ENCODE results near the gene DYNC1I2. TPM values are rescaled to one million over a fixed set of nuclear protein-coding genes. Genes with fewer than 3 reads are reported as not detected.
A peak's percentile ranks its signal among the peaks of the same experiment; 100 is the strongest.

The DYNC1I2 gene
- total RNA-seq, 2 experiments from 2014 or later = 41.5 to 44.1 TPM

DNA sequence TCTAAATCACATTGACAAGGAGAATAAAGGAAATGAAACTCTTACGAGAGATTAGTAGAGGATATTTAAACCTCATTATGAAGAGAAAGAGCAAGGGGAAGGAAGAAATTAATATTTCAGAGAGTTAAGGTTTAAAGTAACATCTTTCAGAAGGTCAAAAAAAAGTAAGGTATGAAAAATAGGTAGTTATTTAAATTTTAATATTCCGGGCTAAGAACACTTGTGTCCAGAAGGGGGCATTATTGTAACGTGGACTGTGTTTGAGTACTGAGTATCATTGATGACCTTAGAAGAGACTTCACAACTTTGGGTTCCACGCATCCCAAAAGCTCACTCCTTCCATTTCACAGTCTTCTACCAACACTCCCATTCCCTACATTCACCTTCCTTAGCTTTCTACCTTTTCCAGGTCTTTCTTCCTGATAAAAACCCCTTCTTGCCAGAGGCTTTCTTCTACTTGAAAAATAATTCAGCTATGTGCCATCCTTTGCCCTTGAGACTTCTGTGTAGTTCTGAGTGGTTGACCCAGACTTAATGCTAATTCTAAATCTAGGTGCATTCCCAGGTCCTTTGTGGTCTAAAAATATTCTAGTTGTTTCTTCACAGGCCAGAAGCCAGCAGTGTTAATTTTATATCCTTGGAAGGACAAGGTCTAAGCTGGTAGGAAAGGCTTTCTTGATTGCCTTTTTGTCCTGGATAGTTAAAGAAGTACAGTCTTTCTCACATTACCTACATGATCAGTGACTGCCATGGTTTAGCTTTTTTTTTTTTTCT lies 16.5 kb downstream of the DYNC1I2 start:
- no peaks in the 10 kb centered on the region for H3K9me3 Mint-ChIP-seq
- no peaks in the 10 kb centered on the region for H3K36me3 Mint-ChIP-seq
- peaks cover 6% of the 10 kb centered on the region for H3K4me1 Mint-ChIP-seq
- no peaks in the 10 kb centered on the region for H3K27me3 Mint-ChIP-seq
- no peak for DNase-seq
- peak overlapping the region; percentile 39 for H3K27ac Mint-ChIP-seq
- H3K4me3 Mint-ChIP-seq = no peak overlapping the region

DNA sequence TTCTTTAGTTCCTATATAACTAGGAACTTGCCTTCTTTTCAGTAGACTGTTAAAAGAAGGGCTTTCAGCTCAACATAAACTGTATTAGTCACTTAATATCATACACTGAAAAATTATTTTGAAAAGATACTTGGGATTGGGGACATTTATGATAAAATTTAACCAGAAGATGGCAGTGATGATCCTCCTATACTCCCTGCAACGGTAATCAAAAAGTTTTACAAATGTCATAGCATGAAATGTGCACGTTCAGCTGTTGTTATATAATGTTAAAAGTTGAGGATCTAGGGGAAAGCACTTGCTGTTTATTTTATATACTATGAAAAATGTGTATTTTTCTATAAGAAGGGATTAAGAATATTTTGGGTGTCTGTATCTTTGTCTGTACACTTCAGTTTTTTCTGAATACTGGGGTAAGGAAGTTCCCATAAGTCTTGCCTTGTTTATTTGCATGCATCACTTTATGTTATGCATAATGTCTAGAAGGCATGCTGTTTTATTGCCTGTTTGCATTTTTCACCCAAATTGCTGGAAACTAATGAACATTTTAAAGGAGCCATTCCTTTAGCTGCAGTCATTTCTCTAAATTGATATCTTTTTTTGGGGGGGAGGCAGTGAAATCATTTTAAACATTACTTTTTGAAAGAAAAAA lies 19.0 kb downstream of the DYNC1I2 start:
- H3K36me3 Mint-ChIP-seq = no peaks in the 10 kb centered on the region
- no peaks in the 10 kb centered on the region for H3K27me3 Mint-ChIP-seq
- H3K27ac Mint-ChIP-seq = no peak overlapping the region
- no peak overlapping the region for H3K4me3 Mint-ChIP-seq
- no peaks in the 10 kb centered on the region for H3K9me3 Mint-ChIP-seq
- DNase-seq = no peak
- H3K4me1 Mint-ChIP-seq = peaks cover 7% of the 10 kb centered on the region

DNA sequence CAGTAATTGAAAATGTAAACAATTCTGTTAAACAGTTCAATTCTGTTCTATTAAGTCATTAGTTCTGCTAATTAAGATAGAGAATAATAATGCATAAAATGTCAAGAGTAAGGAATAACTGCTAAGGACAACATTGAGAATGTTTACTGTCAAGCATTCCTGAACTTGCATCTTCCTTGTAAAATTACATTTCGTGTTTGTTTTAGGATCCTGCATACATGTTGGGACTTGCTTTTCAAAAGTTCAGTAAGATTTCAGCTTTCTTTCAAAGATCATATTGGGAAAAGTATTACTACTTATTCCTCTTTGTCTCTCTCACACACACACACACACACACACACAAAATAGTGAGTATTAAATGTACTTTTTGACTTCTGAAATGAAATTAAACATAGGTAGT lies 20.5 kb downstream of the DYNC1I2 start:
- no peaks in the 10 kb centered on the region for H3K9me3 Mint-ChIP-seq
- no peaks in the 10 kb centered on the region for H3K27me3 Mint-ChIP-seq
- DNase-seq = no peak
- peaks cover 10% of the 10 kb centered on the region for H3K4me1 Mint-ChIP-seq
- no peaks in the 10 kb centered on the region for H3K36me3 Mint-ChIP-seq
- no peak overlapping the region for H3K27ac Mint-ChIP-seq
- H3K4me3 Mint-ChIP-seq = no peak overlapping the region

DNA sequence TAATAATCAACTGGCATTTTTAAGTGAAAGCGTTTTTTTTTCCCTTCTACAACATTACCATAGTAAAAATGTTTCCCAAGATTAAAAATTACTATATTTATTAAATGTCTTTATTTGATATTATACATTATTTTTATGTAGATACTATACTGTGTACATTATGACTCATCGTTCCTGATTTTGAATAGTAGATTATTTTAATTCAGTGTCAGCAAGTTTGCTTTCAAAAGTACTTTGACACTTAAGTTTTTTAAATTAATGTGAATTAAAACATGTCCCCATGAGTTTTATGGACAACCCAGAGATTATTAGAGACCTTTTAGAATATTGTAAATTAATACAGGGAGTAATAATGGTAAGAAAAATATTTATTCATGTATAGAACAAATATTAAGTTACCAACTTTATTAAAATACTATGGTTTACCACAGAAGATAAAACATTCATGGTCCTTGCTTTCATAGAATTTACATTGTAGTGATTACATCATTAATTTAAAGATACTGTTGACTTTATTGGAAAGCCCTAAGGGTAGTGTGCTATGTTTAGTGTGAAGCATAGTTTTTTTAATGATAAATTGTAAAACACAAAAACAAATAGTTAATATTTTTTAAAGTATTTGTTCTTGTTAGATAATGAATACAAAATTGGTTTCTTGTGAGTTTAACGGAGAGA lies 21.9 kb downstream of the DYNC1I2 start:
- Mint-ChIP-seq H3K36me3 (no peaks in the 10 kb centered on the region), H3K9me3 (no peaks in the 10 kb centered on the region), H3K27me3 (no peaks in the 10 kb centered on the region), H3K4me3 (no peak overlapping the region), H3K27ac (no peak overlapping the region), H3K4me1 (peaks cover 4% of the 10 kb centered on the region)
- DNase-seq = no peak

DNA sequence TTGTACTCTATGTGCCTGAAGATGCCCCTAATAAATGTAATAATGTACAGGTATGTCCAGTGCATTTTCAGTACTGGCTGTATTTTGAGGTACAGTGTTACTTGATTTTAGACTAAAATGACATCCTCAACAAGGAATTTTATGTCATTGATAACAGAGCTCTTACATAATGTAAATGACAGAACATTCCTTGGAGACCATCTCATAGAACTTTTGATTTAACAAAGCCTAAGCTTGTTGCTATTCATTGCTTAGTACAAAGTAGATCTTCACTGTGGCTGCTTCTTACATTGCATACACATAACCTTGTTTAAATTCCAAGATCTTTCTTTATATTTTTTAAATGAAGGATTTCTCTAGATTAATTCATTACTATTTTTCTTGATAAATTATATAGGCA lies 24.1 kb downstream of the DYNC1I2 start:
- H3K27me3 Mint-ChIP-seq = no peaks in the 10 kb centered on the region
- DNase-seq = no peak
- no peak overlapping the region for H3K27ac Mint-ChIP-seq
- peaks cover 4% of the 10 kb centered on the region for H3K4me1 Mint-ChIP-seq
- H3K4me3 Mint-ChIP-seq = no peak overlapping the region
- peaks cover 5% of the 10 kb centered on the region for H3K36me3 Mint-ChIP-seq
- H3K9me3 Mint-ChIP-seq = no peaks in the 10 kb centered on the region

DNA sequence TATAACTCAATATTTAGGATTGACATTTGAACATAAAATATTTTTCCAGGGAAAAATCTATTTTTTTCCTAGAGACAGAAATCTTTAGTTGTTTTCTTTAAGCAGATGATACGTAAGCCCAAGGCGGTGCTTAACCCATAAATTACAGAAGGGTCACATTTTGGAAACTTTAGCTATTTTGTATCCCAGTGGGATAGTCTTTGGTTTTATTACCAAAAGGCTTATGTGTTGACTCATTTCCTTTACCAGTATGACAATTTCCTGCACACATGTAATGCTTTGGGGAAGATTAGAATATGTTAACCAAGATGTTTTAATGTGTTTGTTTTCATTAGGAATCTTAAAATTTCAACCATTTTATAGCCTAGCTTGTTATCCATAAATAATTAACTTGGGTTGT lies 24.8 kb downstream of the DYNC1I2 start:
- no peak overlapping the region for H3K27ac Mint-ChIP-seq
- H3K27me3 Mint-ChIP-seq = no peaks in the 10 kb centered on the region
- H3K9me3 Mint-ChIP-seq = no peaks in the 10 kb centered on the region
- no peak overlapping the region for H3K4me3 Mint-ChIP-seq
- H3K36me3 Mint-ChIP-seq = peaks cover 5% of the 10 kb centered on the region
- H3K4me1 Mint-ChIP-seq = peaks cover 4% of the 10 kb centered on the region
- no peak for DNase-seq

DNA sequence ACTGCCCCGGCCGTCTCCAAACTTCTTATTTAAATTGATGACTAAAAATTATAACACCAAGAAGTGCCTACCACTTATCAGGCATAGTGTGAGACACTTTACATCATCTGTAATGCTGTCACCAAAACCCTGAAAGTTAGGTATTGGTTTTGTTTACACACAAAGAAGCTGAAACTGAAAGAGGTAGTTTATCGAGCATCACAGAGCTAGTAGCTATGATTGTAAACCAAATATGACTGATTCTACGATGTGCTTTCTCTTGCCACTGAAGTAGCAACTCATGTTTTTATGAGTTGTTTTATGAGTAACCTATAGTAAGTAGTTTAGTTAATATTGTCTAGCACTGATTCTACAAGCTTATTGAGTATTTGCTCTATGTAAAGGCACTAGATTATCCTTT lies 31.5 kb downstream of the DYNC1I2 start:
- H3K4me1 Mint-ChIP-seq = no peaks in the 10 kb centered on the region
- H3K4me3 Mint-ChIP-seq = no peak overlapping the region
- H3K9me3 Mint-ChIP-seq = no peaks in the 10 kb centered on the region
- H3K27ac Mint-ChIP-seq = no peak overlapping the region
- DNase-seq = no peak
- no peaks in the 10 kb centered on the region for H3K27me3 Mint-ChIP-seq
- peaks cover 7% of the 10 kb centered on the region for H3K36me3 Mint-ChIP-seq

DNA sequence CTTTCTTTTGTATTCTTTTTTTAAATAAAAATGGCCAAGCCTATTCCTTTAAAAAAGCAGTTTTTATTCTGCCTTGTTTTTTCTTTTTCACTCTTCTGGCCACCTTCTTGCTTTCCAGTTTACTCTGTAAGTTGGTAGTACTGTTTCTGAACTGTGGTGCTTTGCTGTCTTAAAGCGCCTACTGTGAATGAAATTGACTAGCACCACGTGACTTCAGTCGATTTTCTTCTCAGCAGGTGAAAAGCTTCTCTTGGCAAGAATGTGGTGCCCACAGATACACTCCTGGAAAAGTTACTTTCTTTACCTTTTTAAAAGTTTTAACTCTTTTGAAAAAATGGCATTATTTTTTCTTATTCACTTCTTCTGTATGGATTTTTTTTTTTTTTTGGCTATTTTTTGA lies 32.4 kb downstream of the DYNC1I2 start:
- H3K36me3 Mint-ChIP-seq = peaks cover 7% of the 10 kb centered on the region
- H3K4me3 Mint-ChIP-seq = no peak overlapping the region
- H3K27me3 Mint-ChIP-seq = no peaks in the 10 kb centered on the region
- no peaks in the 10 kb centered on the region for H3K4me1 Mint-ChIP-seq
- no peak overlapping the region for H3K27ac Mint-ChIP-seq
- H3K9me3 Mint-ChIP-seq = no peaks in the 10 kb centered on the region
- no peak for DNase-seq

DNA sequence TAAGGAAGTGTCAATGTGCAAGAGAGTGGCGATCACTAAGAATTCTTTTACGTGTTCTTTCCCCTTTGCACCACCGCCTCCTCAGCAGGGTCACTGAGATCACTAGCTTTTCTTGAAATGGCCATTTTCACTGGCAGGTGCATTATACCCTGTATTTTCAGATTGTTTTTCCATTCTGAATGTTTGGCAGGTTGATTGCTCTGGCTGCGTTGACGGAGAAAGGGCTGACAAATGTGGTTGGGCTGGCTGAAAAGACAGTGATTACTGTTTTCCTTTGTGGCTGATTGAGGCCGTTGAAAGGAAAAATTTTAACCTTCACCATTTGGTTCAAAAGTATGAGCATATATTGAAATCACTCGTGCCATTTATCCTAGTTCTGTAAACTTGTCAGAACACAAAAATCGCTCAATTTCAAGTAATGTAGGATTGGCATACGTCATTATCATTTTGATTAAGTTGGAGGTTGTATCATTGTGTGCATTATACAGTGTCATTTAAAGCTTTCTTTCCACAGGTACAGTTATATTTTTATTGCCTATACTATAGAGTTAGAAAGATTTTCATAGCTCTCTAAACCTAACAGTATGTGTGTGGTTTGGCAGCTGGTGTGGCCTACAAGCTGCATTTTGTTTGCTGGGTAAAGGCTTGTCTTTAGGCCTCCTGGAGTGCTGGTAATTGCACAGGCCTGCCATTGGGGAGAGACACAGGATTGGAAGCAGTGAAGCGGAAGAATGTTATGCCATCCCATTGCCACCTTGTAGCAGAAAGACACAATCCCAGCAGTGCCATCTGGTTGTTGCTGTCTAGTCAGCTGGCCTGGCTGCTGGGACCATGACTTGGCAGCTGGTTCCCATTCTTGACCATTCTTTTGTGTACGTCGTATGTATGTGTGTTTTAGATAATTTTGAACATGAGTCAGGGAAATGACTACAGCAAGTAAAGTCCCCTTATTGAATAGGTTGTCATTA lies 36.7 kb downstream of the DYNC1I2 start:
- H3K27ac Mint-ChIP-seq = no peak overlapping the region
- no peak overlapping the region for H3K4me3 Mint-ChIP-seq
- H3K4me1 Mint-ChIP-seq = no peaks in the 10 kb centered on the region
- DNase-seq = no peak
- H3K9me3 Mint-ChIP-seq = no peaks in the 10 kb centered on the region
- H3K27me3 Mint-ChIP-seq = no peaks in the 10 kb centered on the region
- H3K36me3 Mint-ChIP-seq = peaks cover 9% of the 10 kb centered on the region

DNA sequence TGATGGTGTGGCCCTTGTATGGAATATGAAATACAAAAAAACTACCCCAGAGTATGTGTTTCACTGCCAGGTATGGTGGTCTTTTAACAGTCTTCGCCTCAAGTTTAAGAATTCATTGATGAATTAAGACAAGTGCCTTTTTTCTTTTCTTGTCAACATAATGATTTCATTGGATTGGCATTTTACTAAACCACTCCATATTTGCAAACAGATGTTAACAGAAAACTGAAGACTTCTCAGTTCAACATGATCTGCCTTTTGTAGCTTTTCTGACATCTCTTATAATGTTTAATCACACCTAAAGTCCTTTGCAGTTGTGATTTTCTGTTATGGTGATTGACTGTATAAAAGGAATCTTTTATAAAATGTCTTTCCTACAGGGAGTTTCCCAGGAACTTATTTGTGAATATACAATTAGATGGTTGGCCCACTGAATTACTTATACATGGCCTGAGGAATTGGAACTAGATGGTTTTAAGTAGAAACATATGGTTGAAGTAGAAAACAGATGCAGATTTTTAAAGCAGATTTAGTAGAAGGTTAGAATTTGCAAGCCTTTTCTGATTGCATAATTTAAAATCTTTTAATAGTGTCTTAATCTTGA lies 39.7 kb downstream of the DYNC1I2 start:
- DNase-seq = no peak
- Mint-ChIP-seq H3K9me3 (no peaks in the 10 kb centered on the region), H3K4me1 (no peaks in the 10 kb centered on the region), H3K27ac (no peak overlapping the region), H3K36me3 (peaks cover 21% of the 10 kb centered on the region), H3K27me3 (no peaks in the 10 kb centered on the region), H3K4me3 (no peak overlapping the region)

DNA sequence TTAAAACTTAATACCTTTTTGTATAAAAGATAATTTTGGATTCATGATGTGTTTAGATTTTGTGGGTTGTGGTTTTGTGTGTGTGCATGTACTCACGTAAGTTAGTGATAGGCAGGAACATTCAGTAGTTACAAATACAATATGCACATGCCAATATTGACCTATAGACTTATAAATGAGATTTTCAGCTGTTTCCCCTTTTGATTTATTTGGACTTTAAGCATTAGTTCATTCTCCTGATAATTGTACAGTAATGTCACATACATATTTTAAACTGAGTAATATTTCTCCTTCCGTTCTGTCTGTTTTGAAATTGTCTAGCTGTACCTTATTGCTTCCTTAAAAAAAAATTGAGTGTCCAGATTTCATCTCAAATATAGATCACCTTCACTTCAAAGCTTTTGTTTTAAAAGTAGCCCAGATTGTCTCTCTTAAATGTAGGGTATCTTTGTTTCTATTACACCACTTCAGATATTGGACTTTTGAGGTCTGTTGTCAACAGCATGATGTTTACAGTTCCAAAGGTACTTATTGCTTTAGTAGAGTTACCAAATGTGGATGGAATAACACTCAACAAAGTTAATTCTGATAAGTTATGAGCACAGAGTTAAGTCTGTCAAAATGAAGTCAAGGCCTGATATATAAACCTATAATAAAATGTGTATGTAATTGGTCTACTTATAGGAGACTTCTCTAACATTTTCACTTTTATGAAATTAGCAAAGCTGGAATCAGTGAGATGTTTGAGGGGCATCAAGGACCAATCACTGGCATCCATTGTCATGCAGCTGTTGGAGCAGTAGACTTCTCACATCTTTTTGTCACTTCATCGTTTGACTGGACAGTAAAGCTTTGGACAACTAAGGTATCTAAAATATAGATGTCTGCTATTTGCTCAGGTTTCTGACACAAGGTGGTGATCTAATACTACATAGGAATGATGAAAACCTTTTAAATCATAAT lies 42.0 kb downstream of the DYNC1I2 start:
- Mint-ChIP-seq H3K4me3 (no peak overlapping the region), H3K27ac (no peak overlapping the region), H3K27me3 (no peaks in the 10 kb centered on the region), H3K4me1 (no peaks in the 10 kb centered on the region), H3K9me3 (no peaks in the 10 kb centered on the region), H3K36me3 (peaks cover 28% of the 10 kb centered on the region)
- DNase-seq = no peak

DNA sequence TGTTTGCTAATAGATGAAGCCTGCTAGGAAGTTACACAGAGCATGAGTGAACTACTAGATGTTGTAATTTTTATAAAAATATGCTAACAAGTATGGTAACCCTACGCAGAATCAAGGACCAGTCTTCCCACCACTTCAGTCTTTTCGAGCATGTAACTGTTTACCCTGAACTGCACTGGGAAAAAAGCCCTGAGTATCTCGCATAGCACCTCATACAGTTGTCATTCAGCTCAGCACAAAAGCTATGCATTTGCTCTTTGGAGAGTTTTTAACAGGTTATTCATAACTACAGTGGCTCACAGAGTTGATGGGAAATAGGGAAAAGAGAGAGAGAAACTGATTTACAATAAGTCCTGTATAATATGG lies 42.7 kb downstream of the DYNC1I2 start:
- no peaks in the 10 kb centered on the region for H3K27me3 Mint-ChIP-seq
- no peak overlapping the region for H3K4me3 Mint-ChIP-seq
- no peak for DNase-seq
- no peaks in the 10 kb centered on the region for H3K4me1 Mint-ChIP-seq
- peaks cover 30% of the 10 kb centered on the region for H3K36me3 Mint-ChIP-seq
- no peak overlapping the region for H3K27ac Mint-ChIP-seq
- no peaks in the 10 kb centered on the region for H3K9me3 Mint-ChIP-seq

DNA sequence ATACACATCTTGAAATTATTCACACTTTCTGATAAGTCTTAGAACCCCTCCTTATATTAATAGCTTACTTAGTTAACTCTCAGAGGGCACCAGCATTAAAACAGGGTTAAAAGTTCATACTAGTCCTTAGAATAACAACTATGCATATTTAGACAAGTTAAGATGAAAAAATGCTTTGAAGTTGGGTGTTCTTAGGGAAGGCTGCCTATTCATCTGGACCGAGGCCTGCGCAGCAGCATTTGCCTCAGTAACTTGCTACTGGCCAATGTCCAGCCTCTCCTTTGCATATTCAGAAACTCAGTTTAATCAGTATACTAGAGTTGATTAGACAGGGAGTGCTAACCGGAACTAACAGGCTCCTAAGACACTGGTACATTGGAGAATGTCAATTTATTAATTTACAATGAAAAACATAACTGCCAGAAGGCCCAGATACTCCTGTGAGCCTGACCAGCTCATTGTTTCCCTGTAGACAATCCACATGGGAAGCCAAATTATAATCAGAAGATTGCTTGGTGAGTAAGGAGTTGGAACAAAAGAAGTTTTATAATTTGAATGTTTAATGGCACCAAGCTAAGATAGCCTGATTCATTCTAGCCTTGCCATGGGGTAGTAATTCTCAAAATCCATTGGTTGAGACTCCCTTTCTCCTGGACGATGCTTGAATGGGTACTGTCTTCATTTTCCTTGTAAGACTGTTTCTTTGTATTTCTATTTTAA lies 48.9 kb downstream of the DYNC1I2 start:
- Mint-ChIP-seq H3K4me3 (no peak overlapping the region), H3K27ac (no peak overlapping the region), H3K36me3 (peaks cover 30% of the 10 kb centered on the region), H3K27me3 (no peaks in the 10 kb centered on the region), H3K9me3 (no peaks in the 10 kb centered on the region), H3K4me1 (no peaks in the 10 kb centered on the region)
- DNase-seq = no peak
